Measurements from ENCODE around the gene SGSM2. TPM values are rescaled to one million over a fixed set of nuclear protein-coding genes. Genes with fewer than 3 reads are reported as not detected.

The SGSM2 gene
- total and polyA plus RNA-seq, 9 donors: 9.3 to 50.6 (median 42.4) TPM

DNA sequence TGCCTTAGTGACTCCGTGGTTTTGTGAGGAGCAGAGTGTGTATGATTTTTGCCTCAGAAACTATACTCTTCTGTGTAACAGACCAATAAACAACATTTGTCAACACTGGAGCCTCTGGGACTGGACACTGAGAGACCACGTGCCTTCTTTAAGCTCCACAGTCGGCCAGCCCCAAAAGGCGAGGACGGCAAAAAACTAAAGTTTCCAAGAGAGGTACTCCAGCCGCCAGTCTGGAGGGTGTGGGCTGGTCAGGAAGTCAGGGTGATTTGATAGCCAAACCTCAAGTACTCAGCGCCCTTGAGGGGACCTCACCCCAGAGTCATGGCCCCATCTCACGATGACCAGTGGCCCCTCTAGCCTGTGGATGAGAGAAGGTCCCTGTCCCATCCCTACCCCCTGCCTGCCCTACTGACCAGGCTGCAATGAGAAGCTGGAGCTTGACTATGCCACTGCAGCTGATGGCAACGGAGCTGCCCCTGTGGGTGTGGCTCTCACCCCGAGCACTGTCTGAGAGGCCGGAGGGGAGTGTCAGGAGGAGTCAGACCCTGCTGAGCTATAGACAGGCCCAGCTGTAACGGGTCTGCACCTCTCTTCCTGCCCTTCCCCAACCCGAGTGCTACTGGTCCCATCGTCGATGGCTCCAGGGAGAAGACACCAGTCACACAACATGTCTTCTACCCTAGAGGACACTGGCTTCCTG lies 43.8 kb downstream of the SGSM2 start:
- H3K4me1 ChIP-seq (ENCODE audit: insufficient read depth): peaks cover 10% of the 10 kb centered on the region
- no peak overlapping the region for H3K4me3 ChIP-seq
- no peaks in the 10 kb centered on the region for H3K27me3 ChIP-seq
- H3K27ac ChIP-seq: no peak overlapping the region
- TF ChIP-seq POLR2A (IDR thresholded peaks at IDR 0.05) (no peak), EP300 (IDR thresholded peaks at IDR 0.05) (no peak)
- TF ChIP-seq, protein P1, sequence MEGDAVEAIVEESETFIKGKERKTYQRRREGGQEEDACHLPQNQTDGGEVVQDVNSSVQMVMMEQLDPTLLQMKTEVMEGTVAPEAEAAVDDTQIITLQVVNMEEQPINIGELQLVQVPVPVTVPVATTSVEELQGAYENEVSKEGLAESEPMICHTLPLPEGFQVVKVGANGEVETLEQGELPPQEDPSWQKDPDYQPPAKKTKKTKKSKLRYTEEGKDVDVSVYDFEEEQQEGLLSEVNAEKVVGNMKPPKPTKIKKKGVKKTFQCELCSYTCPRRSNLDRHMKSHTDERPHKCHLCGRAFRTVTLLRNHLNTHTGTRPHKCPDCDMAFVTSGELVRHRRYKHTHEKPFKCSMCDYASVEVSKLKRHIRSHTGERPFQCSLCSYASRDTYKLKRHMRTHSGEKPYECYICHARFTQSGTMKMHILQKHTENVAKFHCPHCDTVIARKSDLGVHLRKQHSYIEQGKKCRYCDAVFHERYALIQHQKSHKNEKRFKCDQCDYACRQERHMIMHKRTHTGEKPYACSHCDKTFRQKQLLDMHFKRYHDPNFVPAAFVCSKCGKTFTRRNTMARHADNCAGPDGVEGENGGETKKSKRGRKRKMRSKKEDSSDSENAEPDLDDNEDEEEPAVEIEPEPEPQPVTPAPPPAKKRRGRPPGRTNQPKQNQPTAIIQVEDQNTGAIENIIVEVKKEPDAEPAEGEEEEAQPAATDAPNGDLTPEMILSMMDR (IDR thresholded peaks at IDR 0.05): no peak
- DNase-seq: no peak
- intact Hi-C loops (cut with DNase I): loop anchor here in 2 of 4 donors (5.0 to 10.0 kb wide), 2 partner anchors 36 to 304 kb away; no protein-coding TSS in a partner anchor
- no peaks in the 10 kb centered on the region for H3K36me3 ChIP-seq
- H3K9me3 ChIP-seq: no peaks in the 10 kb centered on the region
- 70 to 77% (median 73%) methylated on average over 15 of the region's 15 CpGs for WGBS, 3 donors

DNA sequence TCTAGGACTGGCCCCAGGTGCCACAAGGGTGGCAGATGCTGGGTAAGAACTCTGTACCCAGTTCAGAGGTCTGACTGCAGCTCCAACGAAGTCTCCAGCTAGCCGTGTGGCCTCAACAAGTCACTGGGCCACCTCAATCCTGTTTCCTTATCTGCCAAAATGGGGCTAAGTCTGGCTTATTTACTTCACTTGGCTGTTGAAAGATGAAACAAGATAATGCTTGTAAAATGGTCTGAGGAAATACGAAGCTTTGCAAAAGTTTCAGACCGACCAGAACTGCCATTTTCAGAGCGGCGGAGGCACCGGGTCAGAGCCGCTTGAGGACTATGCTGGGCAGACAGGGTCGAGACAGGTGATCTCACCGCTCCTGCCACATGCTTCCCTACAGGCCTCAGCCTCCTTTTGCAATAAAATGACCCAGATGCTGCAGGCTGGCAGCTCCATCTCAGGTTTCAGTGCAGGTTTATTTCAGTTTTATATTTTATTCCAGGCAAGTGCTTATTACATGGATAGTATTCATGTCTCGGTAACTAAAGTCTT lies 46.4 kb downstream of the SGSM2 start:
- Histone ChIP-seq H3K4me1 (ENCODE audit: insufficient read depth) (peaks cover 10% of the 10 kb centered on the region), H3K36me3 (no peaks in the 10 kb centered on the region), H3K9me3 (no peaks in the 10 kb centered on the region), H3K27me3 (no peaks in the 10 kb centered on the region), H3K27ac (peak overlapping the region in 1 of 2 donors; percentile 36), H3K4me3 (no peak overlapping the region)
- 85 to 92% (median 88%) methylated on average over 11 of the region's 11 CpGs for WGBS, 3 donors
- TF ChIP-seq, protein P1 (IDR thresholded peaks at IDR 0.05): no peak
- no peak for TF ChIP-seq POLR2A (IDR thresholded peaks at IDR 0.05)
- TF ChIP-seq EP300 (IDR thresholded peaks at IDR 0.05): no peak
- intact Hi-C loops (cut with DNase I): loop anchor here (1.0 to 10.0 kb wide), 5 partner anchors 31 to 301 kb away; no protein-coding TSS in a partner anchor
- DNase-seq: no peak

GRCh38 chr17:2384439-2385127 lies 47.3 kb downstream of the SGSM2 start:
- peak in 1 of 5 donors; percentile 46 for DNase-seq
- Histone ChIP-seq H3K4me3 (no peak overlapping the region), H3K4me1 (ENCODE audit: insufficient read depth) (peaks cover 10% of the 10 kb centered on the region), H3K9me3 (no peaks in the 10 kb centered on the region), H3K36me3 (no peaks in the 10 kb centered on the region), H3K27ac (peak overlapping the region in 1 of 2 donors; percentile 77), H3K27me3 (no peaks in the 10 kb centered on the region)
- 74 to 76% (median 74%) methylated on average over 22 of the region's 22 CpGs for WGBS, 3 donors
- intact Hi-C loops (cut with DNase I): loop anchor here in 2 of 4 donors (5.0 to 10.0 kb wide), 2 partner anchors 33 to 300 kb away; no protein-coding TSS in a partner anchor
- no peak for TF ChIP-seq EP300 (IDR thresholded peaks at IDR 0.05)
- TF ChIP-seq, protein P1 (IDR thresholded peaks at IDR 0.05): no peak
- TF ChIP-seq POLR2A (IDR thresholded peaks at IDR 0.05): no peak
